Gastrocnemius medialis (tissue), 4 donors: ENCODE data around the gene TTC28.

ENCODE experiments used
- CTCF ChIP-seq, 5 experiments: fragments of 450-650 bp in 3 of 5; fragments of 200-600 bp in 2 of 5; sonication (generic) in 2 of 5; IDR thresholded peaks in 4 of 5; conservative IDR thresholded peaks in 1 of 5; 1 replicate in 4 of 5; 2 replicates in 1 of 5; pipeline ENCODE4 v1.5.1; 2016 to 2019; ENCODE audit warnings: antibody characterized with exemption in 5 of 5, mild to moderate bottlenecking in 3 of 5, moderate library complexity in 3 of 5
- POLR2A ChIP-seq, 2 donors: fragments of 450-650 bp; IDR thresholded peaks; one replicate each; pipeline ENCODE4 v1.6.1; 2017; ENCODE audit warnings: antibody characterized with exemption in 2 of 2, mild to moderate bottlenecking in 2 of 2, moderate library complexity in 2 of 2

DNA sequence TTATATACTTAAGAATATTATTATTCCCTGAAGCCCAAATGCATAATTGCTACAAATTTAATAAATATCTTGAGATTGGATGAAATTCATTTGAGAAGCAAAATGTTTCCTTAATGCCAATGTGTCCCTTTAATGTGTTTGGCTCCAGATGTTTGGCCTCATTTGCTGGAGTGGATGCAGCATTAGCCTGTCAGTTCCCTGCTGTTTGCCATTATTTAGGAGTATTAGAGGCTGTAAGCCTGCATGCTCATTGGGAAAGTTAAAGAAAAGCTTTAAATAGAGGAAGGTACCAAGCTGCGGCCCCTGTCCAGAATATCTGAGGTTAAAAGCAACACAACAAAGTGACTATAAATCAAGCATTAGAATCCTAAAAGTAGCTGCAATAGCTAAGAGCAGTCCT lies 705.8 kb downstream of the TTC28 start:
- TF ChIP-seq CTCF (IDR thresholded peaks at IDR 0.05 in 4 of 5, conservative IDR thresholded peaks at IDR 0.05 in 1 of 5), result no peak
- no peak for TF ChIP-seq POLR2A (IDR thresholded peaks at IDR 0.05)
